Measurements from ENCODE around the gene ZNF143. TPM values are rescaled to one million over a fixed set of nuclear protein-coding genes. Genes with fewer than 3 reads are reported as not detected.

The ZNF143 gene
- total RNA-seq, 3 donors from 2014 or later (not counting 1 experiment from before 2014, with no cell fraction given): 27.4 to 32.7 (median 32.6) TPM

- intact Hi-C loops (cut with micrococcal nuclease): no loop called here
- Histone ChIP-seq H3K9me3 (ENCODE audit: control insufficient read depth, insufficient read depth, low read length) (no peaks in the 10 kb centered on the region), H3K4me1 (ENCODE audit: control insufficient read depth, insufficient read depth, low read length) (no peaks in the 10 kb centered on the region), H3K36me3 (ENCODE audit: control insufficient read depth, insufficient read depth, low read length) (peaks cover 31% of the 10 kb centered on the region), H3K4me3 (ENCODE audit: low read length) (no peak overlapping the region), H3K27ac (ENCODE audit: low read length) (no peak overlapping the region), H3K27me3 (ENCODE audit: control insufficient read depth, insufficient read depth, low read length) (no peaks in the 10 kb centered on the region)
- WGBS (ENCODE audit: insufficient coverage): 70% methylated on average over 4 of the region's 8 CpGs
- H3K9me3 Mint-ChIP-seq: no peaks in the 10 kb centered on the region
- H3K4me3 Mint-ChIP-seq: no peak overlapping the region
- H3K27me3 Mint-ChIP-seq (ENCODE audit: low read depth in 2 of 2): no peaks in the 10 kb centered on the region
- ATAC-seq (no peak), DNase-seq (no peak)
- TF ChIP-seq CTCF (IDR thresholded peaks at IDR 0.05): no peak
- no peak overlapping the region for H3K27ac Mint-ChIP-seq
- H3K36me3 Mint-ChIP-seq: no peaks in the 10 kb centered on the region
- no peaks in the 10 kb centered on the region for H3K4me1 Mint-ChIP-seq
Observed at GRCh38 chr11:9527481-9528135, 66.8 kb downstream of the ZNF143 start.

GRCh38 chr11:9528136-9528501 is 67.3 kb downstream of the ZNF143 start:
- no peaks in the 10 kb centered on the region for H3K4me1 Mint-ChIP-seq
- H3K27me3 Mint-ChIP-seq (ENCODE audit: low read depth in 2 of 2): no peaks in the 10 kb centered on the region
- no peak for DNase-seq
- H3K36me3 Mint-ChIP-seq: no peaks in the 10 kb centered on the region
- H3K9me3 ChIP-seq (ENCODE audit: control insufficient read depth, insufficient read depth, low read length): no peaks in the 10 kb centered on the region
- no peak for TF ChIP-seq CTCF (IDR thresholded peaks at IDR 0.05)
- WGBS (ENCODE audit: insufficient coverage): no CpG with 5 or more reads among the region's 1 CpG
- no peaks in the 10 kb centered on the region for H3K9me3 Mint-ChIP-seq
- H3K36me3 ChIP-seq (ENCODE audit: control insufficient read depth, insufficient read depth, low read length): peaks cover 31% of the 10 kb centered on the region
- no peak overlapping the region for H3K4me3 ChIP-seq (ENCODE audit: low read length)
- no peaks in the 10 kb centered on the region for H3K4me1 ChIP-seq (ENCODE audit: control insufficient read depth, insufficient read depth, low read length)
- H3K27ac Mint-ChIP-seq: no peak overlapping the region
- no peak overlapping the region for H3K4me3 Mint-ChIP-seq
- no peak overlapping the region for H3K27ac ChIP-seq (ENCODE audit: low read length)
- H3K27me3 ChIP-seq (ENCODE audit: control insufficient read depth, insufficient read depth, low read length): no peaks in the 10 kb centered on the region
- no peak for ATAC-seq
- intact Hi-C loops (cut with micrococcal nuclease): no loop called here

GRCh38 chr11:9528573-9529333 is 67.9 kb downstream of the ZNF143 start:
- Mint-ChIP-seq H3K27ac (no peak overlapping the region), H3K36me3 (no peaks in the 10 kb centered on the region), H3K9me3 (no peaks in the 10 kb centered on the region), H3K27me3 (ENCODE audit: low read depth in 2 of 2) (no peaks in the 10 kb centered on the region), H3K4me1 (no peaks in the 10 kb centered on the region), H3K4me3 (no peak overlapping the region)
- Histone ChIP-seq H3K4me1 (ENCODE audit: control insufficient read depth, insufficient read depth, low read length) (no peaks in the 10 kb centered on the region), H3K27ac (ENCODE audit: low read length) (no peak overlapping the region), H3K4me3 (ENCODE audit: low read length) (no peak overlapping the region), H3K27me3 (ENCODE audit: control insufficient read depth, insufficient read depth, low read length) (no peaks in the 10 kb centered on the region), H3K9me3 (ENCODE audit: control insufficient read depth, insufficient read depth, low read length) (no peaks in the 10 kb centered on the region), H3K36me3 (ENCODE audit: control insufficient read depth, insufficient read depth, low read length) (peaks cover 31% of the 10 kb centered on the region)
- intact Hi-C loops (cut with micrococcal nuclease): no loop called here
- 82% methylated on average over 11 of the region's 12 CpGs for WGBS (ENCODE audit: insufficient coverage)
- DNase-seq: no peak
- TF ChIP-seq CTCF (IDR thresholded peaks at IDR 0.05): no peak
- ATAC-seq: no peak

Measured in natural killer cell (primary cell).